Stomach (tissue), 19 donors: ENCODE measurements around the gene NCOA3. TPM values are rescaled to one million over a fixed set of nuclear protein-coding genes. Genes with fewer than 3 reads are reported as not detected.

Experiments
- DNase-seq, 2 donors: peaks; one replicate each; pipeline versions ENCODE4 v3.0.0 to v3.0.0-alpha.2; 2013 to 2019
- H3K27ac ChIP-seq, 5 donors: fragments of 200-600 bp in 4 of 5; sonication (generic) in 4 of 5; one replicate each; pipeline ENCODE4 v1.5.1; 2013 to 2019; ENCODE audit warnings: mild to moderate bottlenecking in 1 of 5, moderate library complexity in 1 of 5
- H3K27me3 ChIP-seq, 3 donors: fragments of 200-600 bp; sonication (generic); one replicate each; pipeline ENCODE4 v1.5.1; 2017 to 2019; ENCODE audit warnings: mixed run types in 1 of 3
- H3K36me3 ChIP-seq, 4 donors: fragments of 200-600 bp; sonication (generic); 1 replicate in 3 of 4; 2 replicates in 1 of 4; pipeline ENCODE4 v1.5.1; 2016 to 2019
- H3K4me1 ChIP-seq, 4 donors: fragments of 200-600 bp; sonication (generic); one replicate each; pipeline ENCODE4 v1.5.1; 2016 to 2019
- H3K4me3 ChIP-seq, 4 donors: fragments of 200-600 bp; sonication (generic) in 3 of 4; one replicate each; pipeline ENCODE4 v1.5.1; 2016 to 2019; ENCODE audit warnings: mild to moderate bottlenecking in 1 of 4
- H3K9me3 ChIP-seq, 4 donors: fragments of 200-600 bp; sonication (generic); one replicate each; pipeline ENCODE4 v1.5.1; 2016 to 2019
- EP300 ChIP-seq: sonication (generic); formaldehyde crosslinking; IDR thresholded peaks from one replicate; pipeline ENCODE4 v1.6.1; 2017; ENCODE audit warnings: antibody characterized with exemption
- POLR2A ChIP-seq, 4 donors: fragments of 450-650 bp; IDR thresholded peaks; one replicate each; pipeline ENCODE4 v1.6.1; 2016; ENCODE audit warnings: antibody characterized with exemption in 4 of 4, control low read depth in 2 of 4, mild to moderate bottlenecking in 1 of 4, moderate library complexity in 1 of 4
- POLR2AphosphoS5 ChIP-seq, 3 donors: sonication (generic); formaldehyde crosslinking; IDR thresholded peaks; one replicate each; pipeline ENCODE4 v1.6.1; 2016; ENCODE audit warnings: antibody characterized with exemption in 3 of 3
- WGBS, 5 donors: extraction: QIAGEN DNeasy Blood & Tissue Kit in 3 of 5; methylation state at CpG; one replicate each; pipeline versions ENCODE4 v1.1.5 to v1.1.7; 2013 to 2018; 5-methylcytosine and 5-hydroxymethylcytosine counted together
- intact Hi-C: fragments of 100-400 bp; cut with DNase I; formaldehyde crosslinking; loops from one replicate; pipeline ENCODE4 v1.15.1; 2023; ENCODE audit warnings: low total_unique reads
- long read RNA-seq, 10 donors: transcript quantifications; one replicate each; lab custom pipeline, GENCODE V29; 2026
- polyA plus RNA-seq, 3 donors: library from polyadenylated mRNA; stranded (reverse); fragments of 200-250 nt; gene quantifications; one replicate each; pipeline ENCODE4 v1.2.3, GENCODE V29; 2013
- total RNA-seq, 5 donors: library from RNA; depleted of rRNA; stranded (reverse); fragments of >200 nt; gene quantifications; one replicate each; pipeline versions ENCODE4 v1.1.0 to v1.2.3, GENCODE V29; 2014 to 2016
- TF ChIP-seq, protein P1 (sequence below), 7 experiments: fragments of 450-650 bp in 4 of 7; fragments of 200-600 bp in 3 of 7; sonication (generic) in 3 of 7; IDR thresholded peaks; one replicate each; pipeline ENCODE4 v1.5.1; 2016 to 2019; ENCODE audit warnings: antibody characterized with exemption in 7 of 7, control low read depth in 2 of 7, mild to moderate bottlenecking in 1 of 7
- donor health status: healthy with polysubstance abuse.
- donor health status: Bipolar disorder and iron deficiency.
- donor health status: healthy.

NCOA3 gene
- total RNA-seq (10 to 100 TPM in 4 of 5 donors, 1 to 10 TPM in 1; 8.7 to 60.8 (median 27.7) TPM), polyA plus RNA-seq (1 to 10 TPM; 4.1 to 8.2 (median 4.3) TPM)
- long read RNA-seq, donor 1: 0 reads
- long read RNA-seq, donor 2, partial matches to known transcripts: 13 of 13 reads
- long read RNA-seq, donor 2, other reads (novel, unspliced or antisense): 0 of 13 reads
- long read RNA-seq, donor 3: 0 reads
- long read RNA-seq, donor 4: 0 reads
- long read RNA-seq, donor 5: 0 reads
- long read RNA-seq, donor 6, partial matches to known transcripts: 48 of 48 reads
- long read RNA-seq, donor 6, other reads (novel, unspliced or antisense): 0 of 48 reads
- long read RNA-seq, donor 7: 0 reads
- long read RNA-seq, donor 8, partial matches to known transcripts: 5 of 5 reads
- long read RNA-seq, donor 8, other reads (novel, unspliced or antisense): 0 of 5 reads
- long read RNA-seq, donor 9: 0 reads
- long read RNA-seq, donor 10: 0 reads

DNA sequence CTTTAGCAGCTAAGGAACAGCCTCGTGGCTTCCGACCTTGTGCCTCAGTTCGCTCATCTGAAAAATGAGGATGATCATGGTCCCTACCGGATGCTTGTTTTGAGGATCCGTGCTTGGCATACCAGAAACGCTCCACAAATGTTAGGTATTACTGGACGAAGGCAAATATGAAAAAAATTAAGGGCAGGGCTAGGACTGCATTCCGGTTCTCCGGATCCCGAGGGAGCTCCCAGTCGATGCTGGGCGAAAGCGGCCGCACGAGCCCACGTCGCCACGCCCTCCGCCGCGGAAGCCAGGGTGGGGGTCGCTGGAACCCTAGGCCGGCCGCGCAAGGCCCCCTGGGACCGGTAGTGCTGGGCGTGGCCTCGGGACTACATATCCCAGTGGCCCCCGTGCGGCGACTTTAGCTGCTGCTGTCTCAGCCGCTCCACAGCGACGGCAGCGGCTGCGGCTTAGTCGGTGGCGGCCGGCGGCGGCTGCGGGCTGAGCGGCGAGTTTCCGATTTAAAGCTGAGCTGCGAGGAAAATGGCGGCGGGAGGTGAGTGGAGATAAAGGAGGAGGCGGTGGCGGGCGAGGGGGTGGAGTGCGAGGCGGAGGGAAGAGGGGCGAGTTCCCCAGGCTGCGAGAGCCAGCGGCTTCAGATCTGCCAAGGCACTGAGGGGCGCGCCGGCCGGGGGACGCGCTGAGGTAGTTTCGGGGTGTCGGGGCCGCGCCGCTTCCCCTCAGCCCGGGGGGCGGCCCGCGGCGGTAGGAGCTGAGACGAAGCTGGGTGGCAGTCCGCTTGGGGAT lies at the start of gene NCOA3:
NCOA3 (plus strand) TSS at position 406 of the 789 bp plus-strand sequence. CDS start 120,361 bp downstream, outside the sequence.
- no peaks in the 10 kb centered on the region for H3K36me3 ChIP-seq
- intact Hi-C loops: loop anchor here (10.0 kb wide), 1 partner anchor 73 kb away; no protein-coding TSS in a partner anchor
- peak within 1 kb of the TSS; percentile 71 to 97 (median 92) for H3K4me3 ChIP-seq
- peaks cover 7 to 50% (median 33%) of the 10 kb centered on the region in 4 donors for H3K4me1 ChIP-seq
- 0 to 1% (median 1%) methylated on average over 28 to 74 of the region's 74 CpGs for WGBS, 5 donors
- H3K27ac ChIP-seq: peak within 1 kb of the TSS; percentile 91 to 98 (median 96)
- no peaks in the 10 kb centered on the region for H3K9me3 ChIP-seq
- H3K27me3 ChIP-seq: no peaks in the 10 kb centered on the region
- TF ChIP-seq, protein P1, sequence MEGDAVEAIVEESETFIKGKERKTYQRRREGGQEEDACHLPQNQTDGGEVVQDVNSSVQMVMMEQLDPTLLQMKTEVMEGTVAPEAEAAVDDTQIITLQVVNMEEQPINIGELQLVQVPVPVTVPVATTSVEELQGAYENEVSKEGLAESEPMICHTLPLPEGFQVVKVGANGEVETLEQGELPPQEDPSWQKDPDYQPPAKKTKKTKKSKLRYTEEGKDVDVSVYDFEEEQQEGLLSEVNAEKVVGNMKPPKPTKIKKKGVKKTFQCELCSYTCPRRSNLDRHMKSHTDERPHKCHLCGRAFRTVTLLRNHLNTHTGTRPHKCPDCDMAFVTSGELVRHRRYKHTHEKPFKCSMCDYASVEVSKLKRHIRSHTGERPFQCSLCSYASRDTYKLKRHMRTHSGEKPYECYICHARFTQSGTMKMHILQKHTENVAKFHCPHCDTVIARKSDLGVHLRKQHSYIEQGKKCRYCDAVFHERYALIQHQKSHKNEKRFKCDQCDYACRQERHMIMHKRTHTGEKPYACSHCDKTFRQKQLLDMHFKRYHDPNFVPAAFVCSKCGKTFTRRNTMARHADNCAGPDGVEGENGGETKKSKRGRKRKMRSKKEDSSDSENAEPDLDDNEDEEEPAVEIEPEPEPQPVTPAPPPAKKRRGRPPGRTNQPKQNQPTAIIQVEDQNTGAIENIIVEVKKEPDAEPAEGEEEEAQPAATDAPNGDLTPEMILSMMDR (IDR thresholded peaks at IDR 0.05): peak in 5 of 7 experiments; percentile 52 to 79 (median 71)
- TF ChIP-seq POLR2A (IDR thresholded peaks at IDR 0.05) (peak in 2 of 4 donors; percentile 83 to 89), POLR2AphosphoS5 (IDR thresholded peaks at IDR 0.05) (peak; percentile 89 to 98 (median 97)), EP300 (no peak)
- peak; percentile 95 to 98 for DNase-seq

- intact Hi-C loops: no loop called here
- 83 to 95% (median 92%) methylated on average over 1 of the region's 1 CpG for WGBS, 5 donors
- H3K9me3 ChIP-seq: no peaks in the 10 kb centered on the region
- TF ChIP-seq POLR2A (IDR thresholded peaks at IDR 0.05) (no peak), EP300 (no peak), POLR2AphosphoS5 (IDR thresholded peaks at IDR 0.05) (no peak)
- TF ChIP-seq, protein P1 (IDR thresholded peaks at IDR 0.05): no peak
- no peaks in the 10 kb centered on the region for H3K27me3 ChIP-seq
- peaks cover 0 to 20% (median 3%) of the 10 kb centered on the region in 4 donors for H3K4me1 ChIP-seq
- no peak for DNase-seq
- H3K36me3 ChIP-seq: no peaks in the 10 kb centered on the region
- no peak overlapping the region for H3K27ac ChIP-seq
- no peak overlapping the region for H3K4me3 ChIP-seq
Measured at GRCh38 chr20:47452736-47453161, 48.9 kb upstream of the NCOA3 start.

DNA sequence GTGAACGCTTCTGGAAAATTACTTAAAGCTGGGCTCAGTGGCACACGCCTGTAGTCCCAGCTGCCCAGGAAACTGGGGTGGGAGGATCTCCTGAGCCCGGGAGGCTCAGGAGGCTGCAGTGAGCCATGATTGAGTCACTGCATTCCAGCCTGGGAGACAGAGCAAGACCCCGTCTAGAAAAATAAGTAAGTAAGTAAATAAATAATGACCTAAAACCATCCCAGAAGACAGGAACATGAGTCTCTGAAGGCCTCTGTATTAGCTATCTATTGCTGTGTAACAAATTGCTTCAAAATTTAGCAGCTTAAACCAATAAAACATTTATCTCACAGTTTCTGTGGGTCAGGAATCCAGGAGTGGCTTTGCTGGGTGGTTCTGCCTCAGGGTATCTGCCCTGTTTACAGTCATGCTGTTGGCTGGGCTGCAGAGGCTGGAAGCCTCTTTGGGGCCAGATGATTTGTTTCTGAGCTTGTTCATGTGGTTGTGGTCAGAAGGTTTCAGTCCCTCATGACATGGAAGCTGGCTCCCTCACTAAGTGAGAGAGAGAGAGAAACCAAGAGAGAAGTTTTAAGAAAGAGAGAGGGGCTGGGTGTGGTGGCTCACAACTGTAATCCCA lies 48.4 kb upstream of the NCOA3 start:
- TF ChIP-seq POLR2AphosphoS5 (IDR thresholded peaks at IDR 0.05) (no peak), POLR2A (IDR thresholded peaks at IDR 0.05) (no peak), EP300 (no peak)
- TF ChIP-seq, protein P1 (IDR thresholded peaks at IDR 0.05): no peak
- DNase-seq: no peak

More for the DNA sequence above, 48.4 kb upstream of the NCOA3 start:
- H3K4me3 ChIP-seq: no peak overlapping the region
- H3K27me3 ChIP-seq: no peaks in the 10 kb centered on the region
- peak overlapping the region in 1 of 5 donors; percentile 41 for H3K27ac ChIP-seq
- no peaks in the 10 kb centered on the region for H3K36me3 ChIP-seq
- WGBS, 5 donors: 46 to 78% (median 67%) methylated on average over 4 of the region's 4 CpGs
- intact Hi-C loops: no loop called here
- H3K9me3 ChIP-seq: no peaks in the 10 kb centered on the region
- peaks cover 0 to 20% (median 3%) of the 10 kb centered on the region in 4 donors for H3K4me1 ChIP-seq
